NT2/D1 (cell line): ENCODE data around the gene DOCK2.

Experiments
- SUZ12 ChIP-seq: IDR thresholded peaks from 2 replicates; pipeline ENCODE4 v1.6.1; 2011; ENCODE audit not compliant: insufficient read length, insufficient read depth; ENCODE audit errors: extremely low read depth
- YY1 ChIP-seq: IDR thresholded peaks from 2 replicates; pipeline ENCODE4 v1.6.1; 2011; ENCODE audit not compliant: insufficient read length, insufficient read depth

GRCh38 chr5:169812786-169813185 is 175.7 kb downstream of the DOCK2 start:
- TF ChIP-seq YY1, result no peak
- TF ChIP-seq SUZ12, result no peak
